Occipital lobe (tissue), 2 donors: ENCODE results near the gene SDE2. TPM values are rescaled to one million over a fixed set of nuclear protein-coding genes. Genes with fewer than 3 reads are reported as not detected.
"Not testable (repeated sequence)": the region's sequence is repeated elsewhere in the genome, so short reads cannot be mapped to it uniquely, and the experiment has no call there.

Source experiments
- DNase-seq: peaks from one replicate; lab custom pipeline; 2025; lab: John Stamatoyannopoulos, UW
- total RNA-seq: library from RNA; depleted of rRNA; stranded (reverse); fragments of >200 nt; gene quantifications from one replicate; pipeline ENCODE4 v1.2.3, GENCODE V29; 2014

SDE2 gene
- total RNA-seq, 1 donor from 2014 or later, result 43.4 TPM

GRCh38 chr1:225977937-225978748 is 21.0 kb downstream of the SDE2 start:
- DNase-seq, result no peak

GRCh38 chr1:225975146-225975545 is 24.0 kb downstream of the SDE2 start:
- not testable (repeated sequence) for DNase-seq

GRCh38 chr1:225974454-225974853 is 24.7 kb downstream of the SDE2 start:
- no peak for DNase-seq

- no peak for DNase-seq
Observed at GRCh38 chr1:225973158-225973557, 26.0 kb downstream of the SDE2 start.

GRCh38 chr1:225972344-225973152 is 26.6 kb downstream of the SDE2 start:
- no peak for DNase-seq

GRCh38 chr1:225970592-225971157 is 28.5 kb downstream of the SDE2 start:
- DNase-seq, result not testable (repeated sequence)

GRCh38 chr1:225969751-225970150 is 29.4 kb downstream of the SDE2 start:
- DNase-seq, result not testable (repeated sequence)

- no peak for DNase-seq
Observed at GRCh38 chr1:225965231-225965630, 33.9 kb downstream of the SDE2 start.

- no peak for DNase-seq
Observed at GRCh38 chr1:225963735-225964530, 35.2 kb downstream of the SDE2 start.

GRCh38 chr1:225962440-225962975 is 36.6 kb downstream of the SDE2 start:
- DNase-seq, result no peak

GRCh38 chr1:225961659-225962439 is 37.3 kb downstream of the SDE2 start:
- DNase-seq, result no peak

- DNase-seq, result no peak
Observed at GRCh38 chr1:225958041-225958440, 41.1 kb downstream of the SDE2 start.

GRCh38 chr1:225954753-225955152 is 44.4 kb downstream of the SDE2 start:
- DNase-seq, result no peak

GRCh38 chr1:225953315-225953714 is 45.8 kb downstream of the SDE2 start:
- no peak for DNase-seq

GRCh38 chr1:225950905-225951497 is 48.1 kb downstream of the SDE2 start:
- no peak for DNase-seq

- DNase-seq, result no peak
Observed at GRCh38 chr1:225949041-225949440, 50.1 kb downstream of the SDE2 start.

GRCh38 chr1:225946803-225947202 is 52.3 kb downstream of the SDE2 start:
- no peak for DNase-seq

- DNase-seq, result no peak
Observed at GRCh38 chr1:225946082-225946620, 53.0 kb downstream of the SDE2 start.

GRCh38 chr1:225945564-225945963 is 53.6 kb downstream of the SDE2 start:
- DNase-seq, result no peak

- no peak for DNase-seq
Observed at GRCh38 chr1:225944951-225945350, 54.2 kb downstream of the SDE2 start.
